HPDE6-E6E7 (cell line): ENCODE measurements around the gene ADCYAP1R1.

ENCODE experiments used
- DNase-seq: peaks from one replicate; pipeline ENCODE4 v3.0.0; 2011; ENCODE audit warnings: missing footprints; ENCODE audit errors: extremely low spot score

The ADCYAP1R1 gene

GRCh38 chr7:31043051-31043471 is 9.0 kb upstream of the ADCYAP1R1 start:
- no peak for DNase-seq

- no peak for DNase-seq
Observed at GRCh38 chr7:31044529-31044928, 7.6 kb upstream of the ADCYAP1R1 start.

DNA sequence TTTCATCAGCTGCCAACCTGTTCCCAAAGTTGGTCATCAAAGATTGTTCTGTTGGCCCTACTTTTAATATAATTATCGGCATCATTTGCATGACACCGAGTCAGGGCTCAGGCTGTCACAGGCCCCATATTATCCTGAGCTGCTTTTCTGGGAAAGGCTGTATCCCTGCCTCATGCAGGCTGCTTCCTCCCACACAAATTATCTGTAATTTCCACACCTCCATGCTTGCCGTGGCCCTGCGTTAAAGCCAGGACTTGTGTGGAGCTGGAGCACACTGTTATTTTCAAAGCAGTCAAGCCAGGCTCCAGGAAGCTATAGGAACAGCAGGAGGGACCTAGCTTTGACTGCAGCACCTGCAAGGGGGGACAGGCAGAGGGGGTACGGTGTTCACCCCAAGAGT is 5.4 kb upstream of the ADCYAP1R1 start:
- no peak for DNase-seq

GRCh38 chr7:31047313-31048146 is 4.6 kb upstream of the ADCYAP1R1 start:
- DNase-seq: no peak

- DNase-seq: no peak
Observed at GRCh38 chr7:31049005-31049765, 2.9 kb upstream of the ADCYAP1R1 start.

- no peak for DNase-seq
Observed at GRCh38 chr7:31052487-31052840, 356 bp downstream of the ADCYAP1R1 start.

GRCh38 chr7:31052841-31053601 is 913 bp downstream of the ADCYAP1R1 start:
- DNase-seq: no peak

DNA sequence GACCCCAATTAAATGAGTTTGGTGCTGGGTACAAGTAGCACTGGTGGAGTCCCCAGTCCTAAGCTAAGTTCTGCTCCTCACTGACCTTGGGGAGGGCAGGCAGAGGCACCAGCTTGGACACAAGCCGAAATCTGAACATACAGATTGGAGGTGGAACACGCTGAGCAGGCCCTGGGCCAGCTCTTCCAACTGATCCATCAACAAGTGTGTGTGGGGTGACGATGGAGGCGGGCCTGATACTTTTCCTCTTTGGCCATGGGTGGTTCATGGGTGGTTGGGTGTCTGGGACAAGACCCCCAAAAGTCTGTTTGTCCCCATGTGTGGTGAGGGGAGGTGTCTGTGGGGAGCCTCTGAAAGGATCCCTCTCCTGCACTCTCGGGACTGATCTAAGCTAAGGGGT is 1.9 kb downstream of the ADCYAP1R1 start:
- DNase-seq: no peak

- DNase-seq: no peak
Observed at GRCh38 chr7:31054608-31055278, 2.6 kb downstream of the ADCYAP1R1 start.

DNA sequence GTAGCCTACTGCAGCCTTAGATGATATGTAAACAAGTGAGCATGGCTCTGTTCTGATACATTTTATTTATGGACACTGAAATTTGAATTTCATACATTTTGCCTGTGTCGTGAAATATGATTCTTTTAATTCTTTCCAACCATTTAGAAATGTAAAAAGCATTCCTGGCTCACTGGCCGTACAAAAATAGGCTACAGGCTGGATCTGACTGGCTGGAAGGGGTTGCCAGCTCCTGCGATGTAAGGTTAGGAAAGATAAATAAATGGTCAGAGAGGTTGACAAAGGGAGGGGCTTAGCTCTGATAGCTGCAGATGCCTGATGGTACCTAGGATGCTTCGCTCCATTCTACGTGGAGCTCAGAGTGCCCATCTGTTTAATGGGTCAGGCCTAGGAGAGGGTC is 3.4 kb downstream of the ADCYAP1R1 start:
- DNase-seq: no peak

DNA sequence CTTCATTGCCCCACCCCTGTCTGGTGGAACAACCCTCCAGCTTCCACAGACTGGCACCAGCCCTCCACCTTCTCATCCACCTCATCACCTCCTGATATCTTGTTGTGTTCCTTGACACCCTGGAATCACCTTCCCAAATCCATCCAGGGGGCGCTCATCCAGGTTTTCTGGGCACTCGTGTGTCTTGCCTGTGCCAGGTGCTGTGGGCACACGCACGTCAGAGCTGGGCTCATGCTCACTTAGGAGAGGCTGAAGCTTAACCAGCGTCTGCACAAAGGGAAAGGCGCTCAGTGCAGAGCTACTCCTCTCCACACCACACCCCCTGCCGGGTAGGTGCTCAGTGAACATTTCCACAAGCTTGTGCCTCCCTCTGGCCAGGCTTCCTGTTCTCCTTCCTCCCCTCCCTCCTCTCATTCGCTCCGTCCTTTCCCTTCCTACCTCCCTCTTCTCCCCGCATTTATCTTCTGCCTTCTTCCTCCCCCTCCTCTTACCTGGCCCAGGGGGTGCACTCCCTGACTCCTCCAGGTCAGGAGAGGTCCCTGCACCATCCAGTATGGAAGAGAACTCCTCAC is 4.8 kb downstream of the ADCYAP1R1 start:
- DNase-seq: no peak

- DNase-seq: no peak
Observed at GRCh38 chr7:31058122-31058521, 6.0 kb downstream of the ADCYAP1R1 start.

DNA sequence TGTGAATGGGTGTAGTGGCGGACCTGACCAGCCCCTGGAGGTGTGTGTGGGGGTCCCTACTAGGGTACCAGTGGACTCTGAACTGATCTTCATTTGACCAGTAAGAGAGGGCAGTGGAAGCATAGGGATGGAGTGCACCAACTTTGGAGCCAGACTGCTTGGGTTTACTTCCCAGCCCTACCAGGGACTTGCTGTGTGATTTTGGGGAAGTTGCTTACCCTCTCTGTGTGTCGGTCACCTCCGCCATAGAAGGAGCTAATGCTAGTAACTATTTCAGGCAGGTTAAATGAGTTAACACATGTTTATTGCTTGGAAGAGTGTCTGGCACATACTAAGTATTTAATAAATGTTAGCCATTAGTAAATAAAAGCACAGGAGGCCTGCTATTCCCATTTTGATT is 6.6 kb downstream of the ADCYAP1R1 start:
- no peak for DNase-seq

DNA sequence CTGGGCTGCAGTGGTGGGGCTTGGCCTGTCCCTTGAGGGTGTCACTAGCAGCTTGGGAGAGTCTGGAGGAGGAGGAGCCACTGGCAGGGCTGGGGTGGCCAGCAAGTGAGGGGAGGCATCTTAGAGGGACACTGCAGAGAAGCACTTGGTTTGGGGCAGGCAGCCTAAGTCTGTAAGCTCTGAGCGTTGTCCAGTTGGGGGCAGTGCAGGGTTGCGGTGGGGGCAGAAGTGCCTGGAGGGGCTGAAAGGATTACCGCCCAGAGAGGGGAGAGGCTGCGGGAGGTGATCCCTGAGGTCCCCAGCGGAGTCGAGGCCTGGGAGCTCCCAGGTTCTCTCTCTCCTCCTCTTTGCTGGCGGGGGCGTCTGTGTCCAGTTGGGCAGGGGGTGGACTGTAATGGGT is 7.4 kb downstream of the ADCYAP1R1 start:
- DNase-seq: no peak

GRCh38 chr7:31061185-31061584 is 9.1 kb downstream of the ADCYAP1R1 start:
- DNase-seq: no peak

GRCh38 chr7:31062746-31063435 is 10.8 kb downstream of the ADCYAP1R1 start:
- no peak for DNase-seq

DNA sequence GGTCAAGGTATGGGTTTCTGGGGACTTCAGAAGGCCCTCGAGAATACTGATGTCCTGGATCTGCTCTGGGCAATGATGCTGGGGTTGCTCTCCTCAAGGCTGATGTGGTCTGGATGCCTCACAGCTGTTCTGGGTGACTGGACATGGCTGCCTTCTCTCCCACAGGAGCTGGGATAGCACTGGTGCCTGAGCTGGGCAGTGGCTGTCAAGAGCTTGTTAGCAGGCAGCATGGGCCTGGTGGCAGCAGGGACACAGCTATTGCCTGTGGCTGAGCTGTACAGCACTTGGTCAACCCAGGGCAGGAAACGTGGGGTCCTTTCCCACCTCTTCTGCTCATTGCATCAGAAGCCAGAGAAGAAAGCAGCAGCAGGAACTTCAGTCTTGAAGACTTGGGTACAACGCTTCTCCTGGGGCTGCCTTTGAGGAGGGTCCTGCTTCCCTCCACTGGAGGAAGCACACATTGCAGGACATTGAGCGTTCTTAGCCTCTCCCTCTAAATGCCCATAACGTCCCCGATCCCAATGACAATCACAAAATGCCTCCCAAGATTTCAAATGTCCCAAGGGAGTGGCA is 13.0 kb downstream of the ADCYAP1R1 start:
- DNase-seq: no peak

- DNase-seq: no peak
Observed at GRCh38 chr7:31065840-31066239, 13.7 kb downstream of the ADCYAP1R1 start.

GRCh38 chr7:31066516-31067130 is 14.5 kb downstream of the ADCYAP1R1 start:
- no peak for DNase-seq

GRCh38 chr7:31067491-31067890 is 15.4 kb downstream of the ADCYAP1R1 start:
- DNase-seq: no peak
